Activated CD8-positive, alpha-beta memory T cell treated with anti-CD3 and anti-CD28 coated beads for 36 hours (primary cell): ENCODE results near the gene CUX1. TPM values are rescaled to one million over a fixed set of nuclear protein-coding genes. Genes with fewer than 3 reads are reported as not detected.
"Not testable (repeated sequence)": the region's sequence is repeated elsewhere in the genome, so short reads cannot be mapped to it uniquely, and the experiment has no call there.

ENCODE experiments used
- CTCF ChIA-PET: fragments of 350-600 bp; sonication (Branson Sonifier 250); formaldehyde crosslinking; loops from one replicate; lab custom pipeline; 2021; ENCODE audit warnings: antibody characterized with exemption; lab: Charles Lee
- POLR2A ChIA-PET: fragments of 350-600 bp; sonication (Branson Sonifier 250); formaldehyde crosslinking; loops from one replicate; lab custom pipeline; 2021; ENCODE audit warnings: antibody characterized with exemption; lab: Charles Lee
- total RNA-seq, 2 experiments: library from RNA; stranded (reverse); gene quantifications; one replicate each; pipeline ENCODE4 v1.2.3, GENCODE V29; 2021

The CUX1 gene
- total RNA-seq, 2 experiments from 2014 or later, result 21.1 to 23.2 TPM

- ChIA-PET CTCF (no interaction called here), POLR2A (no interaction called here)
Observed at GRCh38 chr7:102004229-102004628, 186.8 kb downstream of the CUX1 start.

- POLR2A ChIA-PET, result no interaction called here
- CTCF ChIA-PET, result no interaction called here
Observed at GRCh38 chr7:102004848-102005247, 187.4 kb downstream of the CUX1 start.

GRCh38 chr7:102005933-102006480, 188.6 kb downstream of the CUX1 start:
- CTCF ChIA-PET, result no interaction called here
- POLR2A ChIA-PET, result no interaction called here

- POLR2A ChIA-PET, result no interaction called here
- CTCF ChIA-PET, result no interaction called here
Observed at GRCh38 chr7:102006695-102007094, 189.3 kb downstream of the CUX1 start.

- ChIA-PET CTCF (no interaction called here), POLR2A (no interaction called here)
Observed at GRCh38 chr7:102008535-102009262, 191.3 kb downstream of the CUX1 start.

- ChIA-PET CTCF (interaction anchor here (0.6 kb wide), 1 partner anchor 22 kb away, joined by 3 read pairs; no protein-coding TSS in a partner anchor), POLR2A (no interaction called here)
Observed at GRCh38 chr7:102009628-102010027, 192.2 kb downstream of the CUX1 start.

GRCh38 chr7:102012112-102012830, 194.8 kb downstream of the CUX1 start:
- CTCF ChIA-PET, result interaction anchor here (0.7 kb wide), 1 partner anchor 875 kb away, joined by 3 read pairs; no protein-coding TSS in a partner anchor
- POLR2A ChIA-PET, result not testable (repeated sequence)

GRCh38 chr7:102012941-102013461, 195.6 kb downstream of the CUX1 start:
- ChIA-PET CTCF (interaction anchor here (0.7 kb wide), 1 partner anchor 876 kb away, joined by 3 read pairs; no protein-coding TSS in a partner anchor), POLR2A (no interaction called here)

- ChIA-PET CTCF (no interaction called here), POLR2A (no interaction called here)
Observed at GRCh38 chr7:102018876-102019275, 201.4 kb downstream of the CUX1 start.

GRCh38 chr7:102019461-102019860, 202.0 kb downstream of the CUX1 start:
- POLR2A ChIA-PET, result no interaction called here
- CTCF ChIA-PET, result no interaction called here

GRCh38 chr7:102021841-102022618, 204.6 kb downstream of the CUX1 start:
- ChIA-PET CTCF (no interaction called here), POLR2A (no interaction called here)

- CTCF ChIA-PET, result no interaction called here
- POLR2A ChIA-PET, result no interaction called here
Observed at GRCh38 chr7:102024005-102024768, 206.8 kb downstream of the CUX1 start.

- ChIA-PET POLR2A (no interaction called here), CTCF (no interaction called here)
Observed at GRCh38 chr7:102024769-102025391, 207.5 kb downstream of the CUX1 start.

- CTCF ChIA-PET, POLR2A ChIA-PET: not testable (repeated sequence)
Observed at GRCh38 chr7:102025777-102026176, 208.4 kb downstream of the CUX1 start.

GRCh38 chr7:102028206-102028826, 210.9 kb downstream of the CUX1 start:
- POLR2A ChIA-PET, result no interaction called here
- CTCF ChIA-PET, result no interaction called here

- ChIA-PET CTCF (no interaction called here), POLR2A (no interaction called here)
Observed at GRCh38 chr7:102029616-102030015, 212.2 kb downstream of the CUX1 start.

GRCh38 chr7:102030696-102031095, 213.3 kb downstream of the CUX1 start:
- CTCF ChIA-PET, result interaction anchor here (0.7 kb wide), 1 partner anchor 21 kb away, joined by 3 read pairs; no protein-coding TSS in a partner anchor
- POLR2A ChIA-PET, result no interaction called here

- ChIA-PET POLR2A (no interaction called here), CTCF (interaction anchor here (1.5 kb wide), 1 partner anchor 12 kb away, joined by 4 read pairs; no protein-coding TSS in a partner anchor)
Observed at GRCh38 chr7:102036958-102037357, 219.5 kb downstream of the CUX1 start.
